GM12891 (cell line): Measurements from ENCODE around the gene ZBTB7B.

Experiments
- POLR2A ChIP-seq: IDR thresholded peaks from 2 replicates; pipeline ENCODE4 v1.6.1; 2011; ENCODE audit warnings: low read depth, low read length, control low read depth
- POLR2AphosphoS5 ChIP-seq: IDR thresholded peaks from 2 replicates; pipeline ENCODE4 v1.6.1; 2011; ENCODE audit warnings: low read depth, low read length, control low read depth
- SPI1 ChIP-seq: IDR thresholded peaks from 2 replicates; pipeline ENCODE4 v1.6.1; 2011; ENCODE audit warnings: low read depth, low read length, control low read depth
- TAF1 ChIP-seq: IDR thresholded peaks from 2 replicates; pipeline ENCODE4 v1.6.1; 2011; ENCODE audit warnings: low read depth, low read length, control low read depth

- TF ChIP-seq POLR2AphosphoS5 = no peak
- TF ChIP-seq POLR2A = no peak
- no peak for TF ChIP-seq TAF1
- TF ChIP-seq SPI1 = no peak
Measured at GRCh38 chr1:155030899-155031298, 28.3 kb downstream of the ZBTB7B start.
